GM10266 (cell line): Measurements from ENCODE around the gene ZNF559.
"Not testable (repeated sequence)": the region's sequence is repeated elsewhere in the genome, so short reads cannot be mapped to it uniquely, and the experiment has no call there.

Source experiments
- DNase-seq: peaks from one replicate; pipeline ENCODE4 v3.0.0; 2012; ENCODE audit errors: extremely low spot score
- TF ChIP-seq, protein P1 (sequence below): IDR thresholded peaks from 2 replicates; pipeline ENCODE4 v1.5.1; 2012; ENCODE audit warnings: mild to moderate bottlenecking, low read depth; ENCODE audit not compliant: control insufficient read depth, insufficient read depth; ENCODE audit errors: missing control alignments

The ZNF559 gene

GRCh38 chr19:9323919-9324583 lies at the start of gene ZNF559:
Gene ZNF559, plus strand, starts transcription at chr19:9324179. Its CDS starts 14,371 bp downstream, at chr19:9338550.
- TF ChIP-seq, protein P1, sequence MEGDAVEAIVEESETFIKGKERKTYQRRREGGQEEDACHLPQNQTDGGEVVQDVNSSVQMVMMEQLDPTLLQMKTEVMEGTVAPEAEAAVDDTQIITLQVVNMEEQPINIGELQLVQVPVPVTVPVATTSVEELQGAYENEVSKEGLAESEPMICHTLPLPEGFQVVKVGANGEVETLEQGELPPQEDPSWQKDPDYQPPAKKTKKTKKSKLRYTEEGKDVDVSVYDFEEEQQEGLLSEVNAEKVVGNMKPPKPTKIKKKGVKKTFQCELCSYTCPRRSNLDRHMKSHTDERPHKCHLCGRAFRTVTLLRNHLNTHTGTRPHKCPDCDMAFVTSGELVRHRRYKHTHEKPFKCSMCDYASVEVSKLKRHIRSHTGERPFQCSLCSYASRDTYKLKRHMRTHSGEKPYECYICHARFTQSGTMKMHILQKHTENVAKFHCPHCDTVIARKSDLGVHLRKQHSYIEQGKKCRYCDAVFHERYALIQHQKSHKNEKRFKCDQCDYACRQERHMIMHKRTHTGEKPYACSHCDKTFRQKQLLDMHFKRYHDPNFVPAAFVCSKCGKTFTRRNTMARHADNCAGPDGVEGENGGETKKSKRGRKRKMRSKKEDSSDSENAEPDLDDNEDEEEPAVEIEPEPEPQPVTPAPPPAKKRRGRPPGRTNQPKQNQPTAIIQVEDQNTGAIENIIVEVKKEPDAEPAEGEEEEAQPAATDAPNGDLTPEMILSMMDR, result no peak
- DNase-seq, result peak; percentile 95

DNA sequence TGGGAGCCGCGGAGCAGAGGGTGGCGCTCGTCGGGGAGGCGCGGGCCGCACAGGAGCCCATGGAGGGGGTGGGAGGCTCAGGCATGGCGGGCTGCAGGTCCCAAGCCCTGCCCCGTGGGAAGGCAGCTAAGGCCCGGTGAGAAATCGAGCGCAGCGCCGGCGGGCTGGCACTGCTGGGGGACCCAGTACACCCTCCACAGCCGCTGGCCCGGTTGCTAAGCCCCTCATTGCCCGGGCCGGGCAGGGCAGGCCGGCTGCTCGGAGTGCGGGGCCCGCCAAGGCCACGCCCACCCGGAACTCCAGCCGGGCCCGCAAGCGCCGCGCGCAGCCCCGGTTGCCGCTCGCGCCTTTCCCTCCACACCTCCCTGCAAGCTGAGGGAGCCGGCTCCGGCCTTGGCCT lies 40.5 kb upstream of the ZNF559 start:
- DNase-seq, result not testable (repeated sequence)

DNA sequence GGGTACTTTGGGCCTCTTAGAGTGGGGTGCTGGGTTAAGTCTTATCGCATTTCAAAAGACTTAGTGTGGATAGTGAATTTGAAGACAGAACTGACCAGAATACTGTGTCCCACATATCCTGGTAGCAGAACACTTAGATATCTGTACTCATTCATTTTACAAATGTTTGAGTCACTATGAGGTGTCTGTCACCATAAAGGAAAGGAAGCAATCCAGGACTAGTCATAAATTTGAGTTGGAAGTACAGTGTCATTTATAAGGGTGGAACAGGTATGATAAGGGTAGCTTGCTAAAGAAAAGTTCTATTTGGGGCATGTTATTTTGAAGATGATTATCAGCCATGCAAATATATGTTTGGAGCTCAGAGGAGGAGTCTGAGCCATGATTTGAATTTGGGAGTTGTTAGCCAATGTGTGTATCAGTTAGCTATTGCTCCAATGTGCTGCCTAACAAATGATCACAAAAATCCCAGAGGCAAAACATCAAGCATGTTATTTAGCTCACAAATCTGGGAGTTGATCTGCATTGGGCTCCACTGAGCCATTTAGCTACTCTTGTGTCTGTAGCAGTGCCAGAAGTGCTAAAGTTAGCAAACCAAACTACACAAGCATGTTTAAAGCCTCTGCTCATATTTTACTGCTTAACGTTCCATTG lies 34.6 kb upstream of the ZNF559 start:
- TF ChIP-seq, protein P1, result no peak
- DNase-seq, result no peak

DNA sequence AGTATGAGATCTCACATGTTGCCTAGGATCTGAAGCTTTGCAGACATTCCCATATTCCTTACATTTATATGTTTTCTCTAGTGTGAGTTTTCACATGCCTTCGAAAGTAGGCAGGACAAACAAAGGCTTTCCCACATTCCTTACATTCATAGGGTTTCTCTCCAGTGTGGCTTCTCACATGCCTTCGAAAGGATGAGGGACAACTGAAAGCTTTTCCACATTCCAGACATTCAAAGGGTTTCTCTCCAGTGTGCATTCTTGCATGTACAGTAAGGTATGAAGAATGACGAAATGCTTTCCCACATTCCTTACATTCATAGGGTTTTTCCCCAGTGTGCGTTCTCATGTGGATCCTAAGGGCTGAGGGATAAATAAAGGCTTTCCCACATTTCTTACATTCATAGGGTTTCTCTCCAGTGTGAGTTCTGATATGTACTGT lies 28.5 kb upstream of the ZNF559 start:
- TF ChIP-seq, protein P1, result no peak
- no peak for DNase-seq

DNA sequence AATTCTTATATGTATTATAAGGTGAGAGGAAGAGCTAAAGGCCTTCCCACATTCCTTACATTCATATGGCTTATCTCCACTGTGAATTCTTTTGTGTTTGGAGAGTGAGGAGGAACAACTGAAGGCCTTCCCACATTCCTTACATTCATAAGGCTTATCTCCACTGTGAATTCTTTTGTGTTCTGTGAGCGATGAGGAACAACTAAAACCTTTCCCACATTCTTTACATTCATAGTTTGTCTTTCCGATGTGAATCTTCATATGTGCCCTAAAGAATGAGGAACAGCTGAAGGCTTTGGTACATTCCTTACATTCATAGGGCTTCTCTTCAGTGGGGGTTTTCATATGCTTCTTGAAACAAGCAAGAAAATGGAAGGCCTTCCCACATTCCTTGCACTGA lies 27.6 kb upstream of the ZNF559 start:
- no peak for DNase-seq
- TF ChIP-seq, protein P1, result no peak

GRCh38 chr19:9306443-9306842 lies 17.5 kb upstream of the ZNF559 start:
- TF ChIP-seq, protein P1, result no peak
- no peak for DNase-seq

- no peak for DNase-seq
- TF ChIP-seq, protein P1, result no peak
These were observed 15.7 kb upstream of the ZNF559 start for GRCh38 chr19:9308091-9308770.
